Measurements from ENCODE around the gene EPS15.
"Not testable (repeated sequence)": the region's sequence is repeated elsewhere in the genome, so short reads cannot be mapped to it uniquely, and the experiment has no call there.

EPS15 gene

GRCh38 chr1:51392241-51392640, 126.8 kb downstream of the EPS15 start:
- DNase-seq (ENCODE audit: extremely low read depth in 1 of 2, low read depth in 1 of 2): no peak

GRCh38 chr1:51390641-51391040, 128.4 kb downstream of the EPS15 start:
- not testable (repeated sequence) for DNase-seq (ENCODE audit: extremely low read depth in 1 of 2, low read depth in 1 of 2)

- not testable (repeated sequence) for DNase-seq (ENCODE audit: extremely low read depth in 1 of 2, low read depth in 1 of 2)
These were observed 131.8 kb downstream of the EPS15 start for GRCh38 chr1:51387288-51387687.

GRCh38 chr1:51386259-51386658, 132.8 kb downstream of the EPS15 start:
- DNase-seq (ENCODE audit: extremely low read depth in 1 of 2, low read depth in 1 of 2): not testable (repeated sequence)

- no peak for DNase-seq (ENCODE audit: extremely low read depth in 1 of 2, low read depth in 1 of 2)
These were observed 133.3 kb downstream of the EPS15 start for GRCh38 chr1:51385776-51386175.

GRCh38 chr1:51381964-51382363, 137.1 kb downstream of the EPS15 start:
- DNase-seq (ENCODE audit: extremely low read depth in 1 of 2, low read depth in 1 of 2): no peak

GRCh38 chr1:51380936-51381335, 138.1 kb downstream of the EPS15 start:
- DNase-seq (ENCODE audit: extremely low read depth in 1 of 2, low read depth in 1 of 2): no peak

- no peak for DNase-seq (ENCODE audit: extremely low read depth in 1 of 2, low read depth in 1 of 2)
These were observed 140.2 kb downstream of the EPS15 start for GRCh38 chr1:51378871-51379270.

GRCh38 chr1:51373898-51374297, 145.2 kb downstream of the EPS15 start:
- no peak for DNase-seq (ENCODE audit: extremely low read depth in 1 of 2, low read depth in 1 of 2)

- no peak for DNase-seq (ENCODE audit: extremely low read depth in 1 of 2, low read depth in 1 of 2)
These were observed 146.5 kb downstream of the EPS15 start for GRCh38 chr1:51372561-51372960.

GRCh38 chr1:51369171-51369570, 149.9 kb downstream of the EPS15 start:
- DNase-seq (ENCODE audit: extremely low read depth in 1 of 2, low read depth in 1 of 2): no peak

- no peak for DNase-seq (ENCODE audit: extremely low read depth in 1 of 2, low read depth in 1 of 2)
These were observed 153.3 kb downstream of the EPS15 start for GRCh38 chr1:51365774-51366173.

GRCh38 chr1:51359879-51360278, 159.2 kb downstream of the EPS15 start:
- no peak for DNase-seq (ENCODE audit: extremely low read depth in 1 of 2, low read depth in 1 of 2)

GRCh38 chr1:51355382-51355781, 163.7 kb downstream of the EPS15 start:
- DNase-seq (ENCODE audit: extremely low read depth in 1 of 2, low read depth in 1 of 2): no peak

- DNase-seq (ENCODE audit: extremely low read depth in 1 of 2, low read depth in 1 of 2): no peak
These were observed 164.7 kb downstream of the EPS15 start for GRCh38 chr1:51354416-51354815.

- DNase-seq (ENCODE audit: extremely low read depth in 1 of 2, low read depth in 1 of 2): no peak
These were observed 167.2 kb downstream of the EPS15 start for GRCh38 chr1:51351907-51352306.

- DNase-seq (ENCODE audit: extremely low read depth in 1 of 2, low read depth in 1 of 2): no peak
These were observed 169.2 kb downstream of the EPS15 start for GRCh38 chr1:51349862-51350261.

GRCh38 chr1:51348147-51348527, 170.9 kb downstream of the EPS15 start:
- no peak for DNase-seq (ENCODE audit: extremely low read depth in 1 of 2, low read depth in 1 of 2)

GRCh38 chr1:51347398-51348146, 171.5 kb downstream of the EPS15 start:
- no peak for DNase-seq (ENCODE audit: extremely low read depth in 1 of 2, low read depth in 1 of 2)

GRCh38 chr1:51346086-51346942, 172.8 kb downstream of the EPS15 start:
- DNase-seq (ENCODE audit: extremely low read depth in 1 of 2, low read depth in 1 of 2): no peak

- no peak for DNase-seq (ENCODE audit: extremely low read depth in 1 of 2, low read depth in 1 of 2)
These were observed 173.8 kb downstream of the EPS15 start for GRCh38 chr1:51345300-51345687.
